Thymus (tissue), 11 donors: ENCODE measurements around the gene NDUFB3. TPM values are rescaled to one million over a fixed set of nuclear protein-coding genes. Genes with fewer than 3 reads are reported as not detected.

Experiments used
- DNase-seq, 9 donors: peaks; one replicate each; pipeline ENCODE4 v3.0.0-alpha.2; 2013; ENCODE audit warnings: low spot score in 9 of 9, low read depth in 6 of 9, missing footprints in 1 of 9
- H3K27ac ChIP-seq, 2 donors: one replicate each; pipeline ENCODE4 v1.5.1; 2013; ENCODE audit warnings: control low read depth in 1 of 2, low read depth in 1 of 2, low read length in 1 of 2, mild to moderate bottlenecking in 1 of 2, moderate library complexity in 1 of 2
- H3K27me3 ChIP-seq, 2 donors: one replicate each; pipeline ENCODE4 v1.5.1; 2013; ENCODE audit warnings: low read length in 1 of 2; ENCODE audit not compliant: control insufficient read depth in 2 of 2, insufficient read depth in 1 of 2
- H3K36me3 ChIP-seq, 2 donors: one replicate each; pipeline ENCODE4 v1.5.1; 2013; ENCODE audit warnings: low read length in 1 of 2, mild to moderate bottlenecking in 1 of 2, moderate library complexity in 1 of 2; ENCODE audit not compliant: control insufficient read depth in 2 of 2, insufficient read depth in 2 of 2
- H3K4me1 ChIP-seq, 2 donors: one replicate each; pipeline ENCODE4 v1.5.1; 2013; ENCODE audit warnings: low read length in 2 of 2; ENCODE audit not compliant: control insufficient read depth in 2 of 2, insufficient read depth in 2 of 2
- H3K4me3 ChIP-seq, 2 donors: one replicate each; pipeline ENCODE4 v1.5.1; 2013; ENCODE audit warnings: low read length in 2 of 2, control low read depth in 1 of 2, mild to moderate bottlenecking in 1 of 2
- H3K9me3 ChIP-seq, 2 donors: one replicate each; pipeline ENCODE4 v1.5.1; 2013; ENCODE audit warnings: low read length in 1 of 2, mild to moderate bottlenecking in 1 of 2; ENCODE audit not compliant: control insufficient read depth in 2 of 2, insufficient read depth in 1 of 2
- WGBS: extraction: QIAGEN DNeasy Blood & Tissue Kit; methylation state at CpG from one replicate; pipeline ENCODE4 v1.1.7; 2013; 5-methylcytosine and 5-hydroxymethylcytosine counted together
- polyA plus RNA-seq: library from polyadenylated mRNA; stranded (reverse); fragments of 200-250 nt; gene quantifications from one replicate; pipeline ENCODE4 v1.2.3, GENCODE V29; 2013
- total RNA-seq: library from RNA; stranded (reverse); fragments of 120-200 nt; gene quantifications from one replicate; pipeline ENCODE4 v1.2.4, GENCODE V29; 2013
- donor health status: healthy.

Gene NDUFB3
- total and polyA plus RNA-seq, 2 donors = 83.0 to 210 TPM

- 1% methylated on average over 21 of the region's 21 CpGs for WGBS
- Histone ChIP-seq H3K27ac (peak overlapping the region; percentile 94 to 95), H3K36me3 (no peaks in the 10 kb centered on the region), H3K4me3 (peak overlapping the region; percentile 72 to 76), H3K4me1 (peaks cover 8 to 14% of the 10 kb centered on the region in 2 donors), H3K9me3 (no peaks in the 10 kb centered on the region), H3K27me3 (no peaks in the 10 kb centered on the region)
- peak in 3 of 9 donors; percentile 10 to 23 (median 14) for DNase-seq
Observed at GRCh38 chr2:201070948-201071478, 788 bp upstream of the NDUFB3 start.

GRCh38 chr2:201072201-201072530, 365 bp downstream of the NDUFB3 start:
- 4% methylated on average over 5 of the region's 5 CpGs for WGBS
- H3K27ac ChIP-seq = peak overlapping the region; percentile 70 to 94
- H3K4me3 ChIP-seq = peak overlapping the region; percentile 72 to 76
- no peaks in the 10 kb centered on the region for H3K36me3 ChIP-seq
- peaks cover 8 to 14% of the 10 kb centered on the region in 2 donors for H3K4me1 ChIP-seq
- H3K27me3 ChIP-seq = no peaks in the 10 kb centered on the region
- no peak for DNase-seq
- no peaks in the 10 kb centered on the region for H3K9me3 ChIP-seq

GRCh38 chr2:201073071-201073470, 1.3 kb downstream of the NDUFB3 start:
- Histone ChIP-seq H3K36me3 (no peaks in the 10 kb centered on the region), H3K27ac (no peak overlapping the region), H3K4me1 (peaks cover 8 to 11% of the 10 kb centered on the region in 2 donors), H3K4me3 (no peak overlapping the region), H3K27me3 (no peaks in the 10 kb centered on the region), H3K9me3 (no peaks in the 10 kb centered on the region)
- no peak for DNase-seq
- WGBS = 96% methylated on average over 1 of the region's 1 CpG

GRCh38 chr2:201074996-201075395, 3.2 kb downstream of the NDUFB3 start:
- no peak overlapping the region for H3K4me3 ChIP-seq
- H3K4me1 ChIP-seq = peaks cover 8 to 9% of the 10 kb centered on the region in 2 donors
- no peak for DNase-seq
- H3K27me3 ChIP-seq = no peaks in the 10 kb centered on the region
- 95% methylated on average over 7 of the region's 7 CpGs for WGBS
- no peak overlapping the region for H3K27ac ChIP-seq
- peaks cover 8 to 12% of the 10 kb centered on the region in 2 donors for H3K36me3 ChIP-seq
- no peaks in the 10 kb centered on the region for H3K9me3 ChIP-seq

- Histone ChIP-seq H3K9me3 (no peaks in the 10 kb centered on the region), H3K36me3 (peaks cover 25 to 61% of the 10 kb centered on the region in 2 donors), H3K4me3 (no peak overlapping the region), H3K27ac (no peak overlapping the region), H3K27me3 (no peaks in the 10 kb centered on the region), H3K4me1 (no peaks in the 10 kb centered on the region)
- WGBS = 96% methylated on average over 2 of the region's 2 CpGs
- DNase-seq = no peak
Observed at GRCh38 chr2:201084863-201085262, 13.1 kb downstream of the NDUFB3 start.

GRCh38 chr2:201090574-201090973, 18.8 kb downstream of the NDUFB3 start:
- no peak overlapping the region for H3K4me3 ChIP-seq
- H3K4me1 ChIP-seq = no peaks in the 10 kb centered on the region
- DNase-seq = no peak
- H3K9me3 ChIP-seq = no peaks in the 10 kb centered on the region
- WGBS = 97% methylated on average over 4 of the region's 4 CpGs
- H3K27ac ChIP-seq = no peak overlapping the region
- no peaks in the 10 kb centered on the region for H3K27me3 ChIP-seq
- H3K36me3 ChIP-seq = peaks cover 9 to 27% of the 10 kb centered on the region in 2 donors

GRCh38 chr2:201093573-201093972, 21.8 kb downstream of the NDUFB3 start:
- H3K4me1 ChIP-seq = no peaks in the 10 kb centered on the region
- H3K36me3 ChIP-seq = peaks cover 0 to 11% of the 10 kb centered on the region in 2 donors
- H3K27ac ChIP-seq = no peak overlapping the region
- DNase-seq = no peak
- WGBS = 98% methylated on average over 5 of the region's 5 CpGs
- H3K27me3 ChIP-seq = no peaks in the 10 kb centered on the region
- no peak overlapping the region for H3K4me3 ChIP-seq
- H3K9me3 ChIP-seq = no peaks in the 10 kb centered on the region

- H3K36me3 ChIP-seq = no peaks in the 10 kb centered on the region
- DNase-seq = no peak
- no peak overlapping the region for H3K4me3 ChIP-seq
- no peak overlapping the region for H3K27ac ChIP-seq
- no peaks in the 10 kb centered on the region for H3K9me3 ChIP-seq
- H3K4me1 ChIP-seq = no peaks in the 10 kb centered on the region
- 98% methylated on average over 3 of the region's 3 CpGs for whole genome bisulfite sequencing
- no peaks in the 10 kb centered on the region for H3K27me3 ChIP-seq
Observed at GRCh38 chr2:201100497-201100896, 28.7 kb downstream of the NDUFB3 start.

- 96% methylated on average over 1 of the region's 1 CpG for WGBS
- Histone ChIP-seq H3K4me3 (no peak overlapping the region), H3K27ac (no peak overlapping the region), H3K4me1 (no peaks in the 10 kb centered on the region), H3K27me3 (no peaks in the 10 kb centered on the region), H3K36me3 (no peaks in the 10 kb centered on the region), H3K9me3 (no peaks in the 10 kb centered on the region)
- DNase-seq = no peak
Observed at GRCh38 chr2:201105759-201106158, 34.0 kb downstream of the NDUFB3 start.

- no peaks in the 10 kb centered on the region for H3K36me3 ChIP-seq
- 98% methylated on average over 2 of the region's 2 CpGs for WGBS
Observed at GRCh38 chr2:201107624-201108023, 35.8 kb downstream of the NDUFB3 start.

More at GRCh38 chr2:201107624-201108023, 35.8 kb downstream of the NDUFB3 start:
- no peak overlapping the region for H3K27ac ChIP-seq
- DNase-seq = no peak
- H3K27me3 ChIP-seq = no peaks in the 10 kb centered on the region
- no peak overlapping the region for H3K4me3 ChIP-seq
- H3K9me3 ChIP-seq = no peaks in the 10 kb centered on the region
- no peaks in the 10 kb centered on the region for H3K4me1 ChIP-seq
